ENCODE data around the gene SLC34A1.

DNA sequence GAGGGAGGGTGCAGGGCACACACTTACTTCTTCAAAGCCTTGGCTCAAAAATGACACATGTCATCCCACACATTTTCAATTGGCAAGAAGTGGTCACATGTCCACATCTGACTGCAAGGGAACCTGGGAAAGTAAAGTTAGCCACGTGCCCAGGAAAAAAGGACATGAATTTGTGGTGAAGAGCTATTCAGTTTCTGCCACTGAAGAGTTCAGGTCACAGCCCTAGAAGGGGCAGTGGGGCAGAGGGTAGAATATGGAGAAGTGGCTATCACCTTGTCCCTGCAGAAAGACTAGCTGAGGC is 28.4 kb upstream of the SLC34A1 start:
- TF ChIP-seq, protein P1, sequence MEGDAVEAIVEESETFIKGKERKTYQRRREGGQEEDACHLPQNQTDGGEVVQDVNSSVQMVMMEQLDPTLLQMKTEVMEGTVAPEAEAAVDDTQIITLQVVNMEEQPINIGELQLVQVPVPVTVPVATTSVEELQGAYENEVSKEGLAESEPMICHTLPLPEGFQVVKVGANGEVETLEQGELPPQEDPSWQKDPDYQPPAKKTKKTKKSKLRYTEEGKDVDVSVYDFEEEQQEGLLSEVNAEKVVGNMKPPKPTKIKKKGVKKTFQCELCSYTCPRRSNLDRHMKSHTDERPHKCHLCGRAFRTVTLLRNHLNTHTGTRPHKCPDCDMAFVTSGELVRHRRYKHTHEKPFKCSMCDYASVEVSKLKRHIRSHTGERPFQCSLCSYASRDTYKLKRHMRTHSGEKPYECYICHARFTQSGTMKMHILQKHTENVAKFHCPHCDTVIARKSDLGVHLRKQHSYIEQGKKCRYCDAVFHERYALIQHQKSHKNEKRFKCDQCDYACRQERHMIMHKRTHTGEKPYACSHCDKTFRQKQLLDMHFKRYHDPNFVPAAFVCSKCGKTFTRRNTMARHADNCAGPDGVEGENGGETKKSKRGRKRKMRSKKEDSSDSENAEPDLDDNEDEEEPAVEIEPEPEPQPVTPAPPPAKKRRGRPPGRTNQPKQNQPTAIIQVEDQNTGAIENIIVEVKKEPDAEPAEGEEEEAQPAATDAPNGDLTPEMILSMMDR (IDR thresholded peaks at IDR 0.05; ENCODE audit: low read length) = no peak
- TF ChIP-seq EZH2 (IDR thresholded peaks at IDR 0.05; ENCODE audit: borderline replicate concordance, low read length) = no peak

Data from OCI-LY1 (cell line).